HCT116 (cell line): ENCODE measurements around the gene AGTPBP1. TPM values are rescaled to one million over a fixed set of nuclear protein-coding genes. Genes with fewer than 3 reads are reported as not detected.
A peak's percentile ranks its signal among the peaks of the same experiment; 100 is the strongest.

ENCODE experiments used
- ATAC-seq: fragments of 200-7000 bp; cut with Tn5 transposase; 2 replicates; pipeline ENCODE4 v1.9.1; 2020; ENCODE audit warnings: mild to moderate bottlenecking, moderate library complexity
- BruUV-seq: library from RNA; stranded (reverse); fragments of 400-500 nt; replicated peaks from 2 replicates; lab custom pipeline; 2021; lab: Mats Ljungman, UMichigan
- CTCF ChIA-PET: fragments of 300-600 bp; sonication (Branson Sonifier 250); formaldehyde crosslinking; loops from one replicate; lab custom pipeline; 2021; ENCODE audit warnings: antibody characterized with exemption; lab: Charles Lee
- POLR2A ChIA-PET: fragments of 300-600, 350-600 bp; sonication (Branson Sonifier 250); formaldehyde crosslinking; loops from one replicate; lab custom pipeline; 2021; ENCODE audit warnings: antibody characterized with exemption; lab: Charles Lee
- RAD21 ChIA-PET, 2 experiments: fragments of 300-600 bp; sonication (Branson Sonifier 250); formaldehyde crosslinking; loops; one replicate each; lab custom pipeline; 2023; ENCODE audit warnings: low total read pairs in 2 of 2; ENCODE audit not compliant: uncharacterized antibody in 2 of 2, unreplicated experiment in 2 of 2, low non-redundant PET in 1 of 2; lab: Charles Lee
- DNase-seq: peaks from one replicate; pipeline ENCODE4 v3.0.0-alpha.2; 2010; ENCODE audit warnings: low read depth, low spot score
- H2AFZ ChIP-seq: fragments of 200-600 bp; shearing (Covaris generic), sonication (generic); 2 replicates; pipeline ENCODE4 v1.6.1; 2017; ENCODE audit warnings: low read depth, mixed run types, mixed read lengths, antibody characterized with exemption, low read length; ENCODE audit not compliant: poor library complexity, severe bottlenecking
- H3K27ac ChIP-seq: 2 replicates; pipeline ENCODE4 v1.5.1; 2012; ENCODE audit warnings: low read depth, low read length
- H3K27me3 ChIP-seq: fragments of 200-600 bp; sonication (generic); 2 replicates; pipeline ENCODE4 v1.6.1; 2016; ENCODE audit warnings: mixed run types, low read length, mixed read lengths; ENCODE audit not compliant: insufficient read depth
- H3K36me3 ChIP-seq, 2 experiments: fragments of 200-500 bp in 1 of 2; fragments of 200-600 bp in 1 of 2; sonication (Bioruptor generic) in 1 of 2; sonication (generic) in 1 of 2; 2 replicates each; pipeline versions ENCODE4 v1.5.1 to v1.6.1; 2014 to 2016; ENCODE audit warnings: low read length in 2 of 2, inconsistent platforms in 1 of 2, mixed read lengths in 1 of 2, mixed run types in 1 of 2; ENCODE audit not compliant: insufficient read depth in 2 of 2, control insufficient read depth in 1 of 2
- H3K4me1 ChIP-seq, 2 experiments: fragments of 200-600 bp in 1 of 2; sonication (generic) in 1 of 2; 2 replicates each; pipeline versions ENCODE4 v1.5.1 to v1.6.1; 2012 to 2017; ENCODE audit warnings: low read length in 2 of 2, inconsistent platforms in 1 of 2, mild to moderate bottlenecking in 1 of 2, mixed read lengths in 1 of 2, mixed run types in 1 of 2, moderate library complexity in 1 of 2; ENCODE audit not compliant: insufficient read depth in 2 of 2, control insufficient read depth in 1 of 2
- H3K4me2 ChIP-seq: fragments of 200-600 bp; sonication (generic); 2 replicates; pipeline ENCODE4 v1.6.1; 2017; ENCODE audit warnings: mixed run types, low read length, mixed read lengths
- H3K4me3 ChIP-seq, 2 experiments: fragments of 200-600 bp in 1 of 2; sonication (generic) in 1 of 2; replicated peaks in 1 of 2; 2 replicates each; pipeline ENCODE4 v1.5.1; 2011 to 2016; ENCODE audit warnings: low read length in 2 of 2, control low read depth in 1 of 2, low read depth in 1 of 2, mild to moderate bottlenecking in 1 of 2, mixed read lengths in 1 of 2, mixed run types in 1 of 2
- H3K79me2 ChIP-seq: fragments of 200-600 bp; sonication (generic); 2 replicates; pipeline ENCODE4 v1.6.1; 2017; ENCODE audit warnings: mild to moderate bottlenecking, mixed run types, low read length, moderate library complexity, mixed read lengths; ENCODE audit not compliant: insufficient read depth
- H3K9ac ChIP-seq: fragments of 200-600 bp; sonication (generic); 2 replicates; pipeline ENCODE4 v1.6.1; 2016; ENCODE audit warnings: low read length, mixed read lengths
- H3K9me2 ChIP-seq: fragments of 200-600 bp; sonication (generic), shearing (Covaris generic); 2 replicates; pipeline ENCODE4 v1.6.1; 2017; ENCODE audit warnings: mixed run types, mild to moderate bottlenecking, moderate library complexity; ENCODE audit not compliant: insufficient read depth
- H3K9me3 ChIP-seq, 2 experiments: fragments of 200-500 bp in 1 of 2; fragments of 200-600 bp in 1 of 2; sonication (Bioruptor generic) in 1 of 2; sonication (generic) in 1 of 2; 2 replicates each; pipeline ENCODE4 v1.6.1; 2014 to 2017; ENCODE audit warnings: low read length in 2 of 2, mixed read lengths in 2 of 2, inconsistent platforms in 1 of 2, low read depth in 1 of 2, mild to moderate bottlenecking in 1 of 2, mixed run types in 1 of 2, moderate library complexity in 1 of 2; ENCODE audit not compliant: control insufficient read depth in 1 of 2, insufficient read depth in 1 of 2
- H4K20me1 ChIP-seq: fragments of 200-600 bp; sonication (generic), shearing (Covaris generic); 2 replicates; pipeline ENCODE4 v1.6.1; 2017; ENCODE audit warnings: mixed run types, mild to moderate bottlenecking, moderate library complexity; ENCODE audit not compliant: insufficient read depth
- CBX3 ChIP-seq: IDR thresholded peaks from 2 replicates; pipeline ENCODE4 v1.6.1; 2012; ENCODE audit warnings: low read depth
- CEBPB ChIP-seq: IDR thresholded peaks from 2 replicates; pipeline ENCODE4 v1.6.1; 2012; ENCODE audit warnings: low read depth
- CTCF ChIP-seq, 3 experiments: fragments of 200-600 bp in 1 of 3; sonication (generic) in 1 of 3; IDR thresholded peaks in 2 of 3; conservative IDR thresholded peaks in 1 of 3; 2 replicates each; pipeline ENCODE4 v1.5.1; 2012 to 2017; ENCODE audit warnings: low read depth in 2 of 3, low read length in 2 of 3, antibody characterized with exemption in 1 of 3, borderline replicate concordance in 1 of 3, control low read depth in 1 of 3, mild to moderate bottlenecking in 1 of 3, mixed read lengths in 1 of 3, mixed run types in 1 of 3, moderate library complexity in 1 of 3; ENCODE audit not compliant: insufficient read depth in 1 of 3
- EZH2phosphoT487 ChIP-seq: fragments of 200-600 bp; IDR thresholded peaks from 2 replicates; pipeline ENCODE4 v1.6.1; 2018; ENCODE audit warnings: antibody characterized with exemption, borderline replicate concordance
- JUND ChIP-seq: IDR thresholded peaks from 2 replicates; pipeline ENCODE4 v1.6.1; 2012
- intact Hi-C: fragments of 100-400 bp; cut with micrococcal nuclease; formaldehyde crosslinking; loops from 2 replicates; pipeline ENCODE4 v1.10.0; 2022
- total RNA-seq: library from RNA; stranded (reverse); gene quantifications from one replicate; pipeline ENCODE4 v1.2.1, GENCODE V29; 2021; ENCODE audit not compliant: unreplicated experiment

Gene AGTPBP1
- total RNA-seq, 1 experiment from 2014 or later = 17.4 TPM

- intact Hi-C loops = no loop called here
- POLR2A ChIA-PET = no interaction called here
- CTCF ChIA-PET = no interaction called here
- no peak overlapping the region for H2AFZ ChIP-seq
- TF ChIP-seq CBX3 (no peak), CEBPB (no peak), CTCF (IDR thresholded peaks at IDR 0.05 in 2 of 3, conservative IDR thresholded peaks at IDR 0.05 in 1 of 3; ENCODE audit: borderline replicate concordance in 1 of 3, insufficient read depth in 1 of 3, low read depth in 2 of 3, low read length in 2 of 3) (no peak)
- TF ChIP-seq, all 23 proteins: peak for 0
- H3K9me2 ChIP-seq = no peaks in the 10 kb centered on the region
- no peaks in the 10 kb centered on the region for H3K36me3 ChIP-seq
- peaks cover 4 to 27% of the 10 kb centered on the region in 2 experiments for H3K4me1 ChIP-seq
- no peak overlapping the region for H3K9ac ChIP-seq
- no peaks in the 10 kb centered on the region for H3K79me2 ChIP-seq
- ATAC-seq (no peak), DNase-seq (no peak)
- H4K20me1 ChIP-seq = no peaks in the 10 kb centered on the region
- no peaks in the 10 kb centered on the region for H3K27me3 ChIP-seq
- no peak overlapping the region for H3K27ac ChIP-seq
- H3K9me3 ChIP-seq = no peaks in the 10 kb centered on the region
- RAD21 ChIA-PET = interaction anchor here in 1 of 2 experiments (0.6 kb wide), 1 partner anchor 560 kb away, joined by 9 read pairs; no protein-coding TSS in a partner anchor
- no TSS peak for BruUV-seq
- no peak overlapping the region for H3K4me3 ChIP-seq
- H3K4me2 ChIP-seq = no peak overlapping the region
These were observed 225.3 kb downstream of the AGTPBP1 start for GRCh38 chr9:85516455-85516854.

- DNase-seq = peak; percentile 22
- POLR2A ChIA-PET = no interaction called here
- no TSS peak for BruUV-seq
- Histone ChIP-seq H3K9ac (no peak overlapping the region), H3K9me3 (no peaks in the 10 kb centered on the region), H3K4me1 (peaks cover 4 to 27% of the 10 kb centered on the region in 2 experiments), H3K27me3 (no peaks in the 10 kb centered on the region), H3K9me2 (no peaks in the 10 kb centered on the region), H2AFZ (no peak overlapping the region), H4K20me1 (no peaks in the 10 kb centered on the region), H3K27ac (no peak overlapping the region), H3K36me3 (no peaks in the 10 kb centered on the region), H3K4me2 (no peak overlapping the region), H3K4me3 (no peak overlapping the region), H3K79me2 (no peaks in the 10 kb centered on the region)
- TF ChIP-seq EZH2phosphoT487 (no peak), JUND (peak; percentile 24; the same call in 1 of the 2 replicates)
- RAD21 ChIA-PET = no interaction called here
- ATAC-seq = peak; percentile 26; the same call in 1 of the 2 replicates
- intact Hi-C loops = no loop called here
- CTCF ChIA-PET = no interaction called here
These were observed 226.7 kb downstream of the AGTPBP1 start for GRCh38 chr9:85515021-85515420.
